Activated CD8-positive, alpha-beta T cell treated with anti-CD3 and anti-CD28 coated beads for 36 hours (primary cell): ENCODE data around the gene ALOX12. TPM values are rescaled to one million over a fixed set of nuclear protein-coding genes. Genes with fewer than 3 reads are reported as not detected.
"Not testable (repeated sequence)": the region's sequence is repeated elsewhere in the genome, so short reads cannot be mapped to it uniquely, and the experiment has no call there.

Experiments
- ATAC-seq: fragments of 200-7000 bp; cut with Tn5 transposase; one replicate; pipeline ENCODE4 v1.10.0; 2021; ENCODE audit warnings: mild to moderate bottlenecking, moderate library complexity
- CTCF ChIA-PET: fragments of 350-600 bp; sonication (Branson Sonifier 250); formaldehyde crosslinking; loops from one replicate; lab custom pipeline; 2021; ENCODE audit warnings: antibody characterized with exemption; lab: Charles Lee
- POLR2A ChIA-PET: fragments of 350-600 bp; sonication (Branson Sonifier 250); formaldehyde crosslinking; loops from one replicate; lab custom pipeline; 2021; ENCODE audit warnings: antibody characterized with exemption; lab: Charles Lee
- DNase-seq: peaks from one replicate; pipeline ENCODE4 v3.0.0-alpha.2; 2020
- H3K27ac Mint-ChIP-seq: one replicate; pipeline ENCODE4 v1.8.0; 2021; ENCODE audit warnings: mild to moderate bottlenecking, mixed read lengths
- H3K27me3 Mint-ChIP-seq: one replicate; pipeline ENCODE4 v1.8.0; 2021; ENCODE audit warnings: mixed read lengths
- H3K36me3 Mint-ChIP-seq: one replicate; pipeline ENCODE4 v1.8.0; 2021; ENCODE audit warnings: low read depth, mixed read lengths
- H3K4me1 Mint-ChIP-seq: one replicate; pipeline ENCODE4 v1.8.0; 2021; ENCODE audit warnings: low read depth, mixed read lengths
- H3K4me3 Mint-ChIP-seq: one replicate; pipeline ENCODE4 v1.8.0; 2021; ENCODE audit warnings: mild to moderate bottlenecking, moderate library complexity, mixed read lengths
- H3K9me3 Mint-ChIP-seq: one replicate; pipeline ENCODE4 v1.8.0; 2021; ENCODE audit warnings: mixed read lengths
- intact Hi-C: fragments of 100-400 bp; cut with micrococcal nuclease; formaldehyde crosslinking; loops from one replicate; pipeline ENCODE4 v1.10.0; 2022
- total RNA-seq, 2 experiments: library from RNA; stranded (reverse); gene quantifications; one replicate each; pipeline ENCODE4 v1.2.3, GENCODE V29; 2021
- TF ChIP-seq, protein P1 (sequence below): fragments of 200-600 bp; IDR thresholded peaks from one replicate; pipeline ENCODE4 v1.8.0; 2022; ENCODE audit warnings: antibody characterized with exemption, mild to moderate bottlenecking

ALOX12 gene
- not detected for total RNA-seq

GRCh38 chr17:6995500-6996255, at the start of gene ALOX12:
Gene ALOX12, plus strand, starts transcription at chr17:6996049. Its CDS starts 69 bp downstream, at chr17:6996118.
- Mint-ChIP-seq H3K36me3 (peaks cover 15% of the 10 kb centered on the region), H3K27me3 (no peaks in the 10 kb centered on the region), H3K27ac (no peak within 1 kb of the TSS), H3K9me3 (no peaks in the 10 kb centered on the region), H3K4me3 (no peak within 1 kb of the TSS), H3K4me1 (peaks cover 3% of the 10 kb centered on the region)
- ChIA-PET POLR2A (no interaction called here), CTCF (interaction anchor here (0.9 to 3.2 kb wide), 5 partner anchors 9 to 85 kb away, joined by 3 to 9 read pairs (median 4); no protein-coding TSS in a partner anchor)
- no peak for DNase-seq
- TF ChIP-seq, protein P1, sequence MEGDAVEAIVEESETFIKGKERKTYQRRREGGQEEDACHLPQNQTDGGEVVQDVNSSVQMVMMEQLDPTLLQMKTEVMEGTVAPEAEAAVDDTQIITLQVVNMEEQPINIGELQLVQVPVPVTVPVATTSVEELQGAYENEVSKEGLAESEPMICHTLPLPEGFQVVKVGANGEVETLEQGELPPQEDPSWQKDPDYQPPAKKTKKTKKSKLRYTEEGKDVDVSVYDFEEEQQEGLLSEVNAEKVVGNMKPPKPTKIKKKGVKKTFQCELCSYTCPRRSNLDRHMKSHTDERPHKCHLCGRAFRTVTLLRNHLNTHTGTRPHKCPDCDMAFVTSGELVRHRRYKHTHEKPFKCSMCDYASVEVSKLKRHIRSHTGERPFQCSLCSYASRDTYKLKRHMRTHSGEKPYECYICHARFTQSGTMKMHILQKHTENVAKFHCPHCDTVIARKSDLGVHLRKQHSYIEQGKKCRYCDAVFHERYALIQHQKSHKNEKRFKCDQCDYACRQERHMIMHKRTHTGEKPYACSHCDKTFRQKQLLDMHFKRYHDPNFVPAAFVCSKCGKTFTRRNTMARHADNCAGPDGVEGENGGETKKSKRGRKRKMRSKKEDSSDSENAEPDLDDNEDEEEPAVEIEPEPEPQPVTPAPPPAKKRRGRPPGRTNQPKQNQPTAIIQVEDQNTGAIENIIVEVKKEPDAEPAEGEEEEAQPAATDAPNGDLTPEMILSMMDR, result no peak
- intact Hi-C loops, result no loop called here
- no peak for ATAC-seq

- H3K36me3 Mint-ChIP-seq, result no peaks in the 10 kb centered on the region
- H3K27ac Mint-ChIP-seq, result peak overlapping the region; percentile 46
- H3K4me1 Mint-ChIP-seq, result peaks cover 13% of the 10 kb centered on the region
- ChIA-PET CTCF (interaction anchor here (0.8 to 1.8 kb wide), 4 partner anchors 8 to 75 kb away, joined by 3 to 5 read pairs (median 4); no protein-coding TSS in a partner anchor), POLR2A (no interaction called here)
- H3K27me3 Mint-ChIP-seq, result no peaks in the 10 kb centered on the region
- intact Hi-C loops, result no loop called here
- TF ChIP-seq, protein P1, result no peak
- DNase-seq (no peak), ATAC-seq (no peak)
- H3K9me3 Mint-ChIP-seq, result peaks cover 2% of the 10 kb centered on the region
- no peak overlapping the region for H3K4me3 Mint-ChIP-seq
Observed at GRCh38 chr17:6947745-6948144, 48.1 kb upstream of the ALOX12 start.

DNA sequence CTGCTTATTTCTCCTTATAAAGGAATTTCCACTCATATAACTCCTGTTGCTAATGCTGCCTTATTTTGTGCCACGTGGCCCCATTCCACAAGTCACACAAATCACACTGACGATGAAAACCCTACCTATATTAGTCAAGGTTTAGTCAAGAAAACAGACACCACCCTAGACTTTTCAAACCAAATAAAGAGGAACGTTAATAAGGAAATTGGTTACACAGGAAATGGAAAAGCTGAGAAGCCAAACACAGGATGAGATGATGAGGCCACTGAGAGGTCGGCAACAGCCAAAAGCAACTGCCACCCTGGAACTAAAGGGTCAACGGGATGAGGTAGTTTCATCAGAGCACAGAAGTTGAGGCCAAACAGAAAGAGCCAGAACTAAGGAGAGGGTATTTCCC, 47.3 kb upstream of the ALOX12 start:
- intact Hi-C loops, result no loop called here
- ATAC-seq (peak; percentile 42), DNase-seq (peak; percentile 9)
- TF ChIP-seq, protein P1, result no peak
- H3K27me3 Mint-ChIP-seq, result no peaks in the 10 kb centered on the region
- ChIA-PET CTCF (no interaction called here), POLR2A (no interaction called here)
- H3K36me3 Mint-ChIP-seq, result no peaks in the 10 kb centered on the region
- peaks cover 13% of the 10 kb centered on the region for H3K4me1 Mint-ChIP-seq
- H3K4me3 Mint-ChIP-seq, result no peak overlapping the region
- H3K27ac Mint-ChIP-seq, result peak overlapping the region; percentile 60
- peaks cover 2% of the 10 kb centered on the region for H3K9me3 Mint-ChIP-seq

GRCh38 chr17:6948976-6949375, 46.9 kb upstream of the ALOX12 start:
- DNase-seq (no peak), ATAC-seq (no peak)
- TF ChIP-seq, protein P1, result no peak
- no peaks in the 10 kb centered on the region for H3K36me3 Mint-ChIP-seq
- intact Hi-C loops, result no loop called here
- CTCF ChIA-PET, result no interaction called here
- no peaks in the 10 kb centered on the region for H3K27me3 Mint-ChIP-seq
- peaks cover 13% of the 10 kb centered on the region for H3K4me1 Mint-ChIP-seq
- no peak overlapping the region for H3K4me3 Mint-ChIP-seq
- peaks cover 2% of the 10 kb centered on the region for H3K9me3 Mint-ChIP-seq
- H3K27ac Mint-ChIP-seq, result peak overlapping the region; percentile 60
- POLR2A ChIA-PET, result no interaction called here

DNA sequence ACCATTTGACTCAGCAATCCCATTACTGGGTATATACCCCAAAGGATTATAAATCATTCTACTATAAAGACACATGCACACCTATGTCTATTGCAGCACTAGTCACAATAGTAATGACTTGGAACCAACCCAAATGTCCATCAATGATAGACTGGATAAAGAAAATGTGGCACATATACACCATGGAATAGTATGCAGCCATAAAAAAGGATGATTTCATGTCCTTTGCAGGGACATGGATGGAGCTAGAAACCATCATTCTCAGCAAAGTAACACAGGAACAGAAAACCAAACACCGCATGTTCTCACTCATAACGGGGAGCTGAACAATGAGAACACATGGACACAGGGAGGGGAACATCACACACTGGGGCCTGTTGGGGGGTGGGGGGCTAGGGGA, 44.9 kb upstream of the ALOX12 start:
- H3K9me3 Mint-ChIP-seq, intact Hi-C loops, ATAC-seq, CTCF ChIA-PET, POLR2A ChIA-PET, H3K27ac Mint-ChIP-seq, DNase-seq, H3K36me3 Mint-ChIP-seq, H3K4me3 Mint-ChIP-seq, H3K27me3 Mint-ChIP-seq: not testable (repeated sequence)
- H3K4me1 Mint-ChIP-seq, result peaks cover 13% of the 10 kb centered on the region
